Lower leg skin (tissue), 3 donors: Measurements from ENCODE around the gene SLC9A9.

Source experiments
- POLR2A ChIP-seq, 2 donors: fragments of 450-650 bp; IDR thresholded peaks; one replicate each; pipeline ENCODE4 v1.6.1; 2016 to 2017; ENCODE audit warnings: antibody characterized with exemption in 2 of 2, mild to moderate bottlenecking in 1 of 2, moderate library complexity in 1 of 2
- TF ChIP-seq, protein P1 (sequence below), 3 donors: fragments of 450-650 bp; IDR thresholded peaks; one replicate each; pipeline ENCODE4 v1.5.1; 2016; ENCODE audit warnings: antibody characterized with exemption in 3 of 3, mild to moderate bottlenecking in 3 of 3, moderate library complexity in 2 of 3

DNA sequence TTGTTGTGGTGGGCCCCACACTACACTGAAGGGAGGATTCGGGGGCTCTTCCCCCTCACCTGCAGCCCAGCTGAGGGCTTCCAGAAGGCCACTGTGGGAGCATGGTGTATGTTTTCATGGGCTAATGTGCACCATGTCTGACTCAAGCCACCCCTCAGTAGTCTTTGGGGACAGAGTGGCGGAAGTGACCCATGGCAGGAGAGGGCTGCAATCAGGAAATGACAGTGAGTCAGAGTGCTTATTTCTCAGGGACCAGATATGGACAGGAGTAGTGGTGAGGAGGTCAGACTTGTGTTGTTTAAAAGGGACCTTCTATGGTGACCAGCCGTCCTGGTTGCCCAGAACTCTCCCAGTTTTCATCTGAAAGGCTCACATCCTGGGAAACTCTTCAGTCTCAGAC lies 32.8 kb upstream of the SLC9A9 start:
- no peak for TF ChIP-seq POLR2A (IDR thresholded peaks at IDR 0.05)
- TF ChIP-seq, protein P1, sequence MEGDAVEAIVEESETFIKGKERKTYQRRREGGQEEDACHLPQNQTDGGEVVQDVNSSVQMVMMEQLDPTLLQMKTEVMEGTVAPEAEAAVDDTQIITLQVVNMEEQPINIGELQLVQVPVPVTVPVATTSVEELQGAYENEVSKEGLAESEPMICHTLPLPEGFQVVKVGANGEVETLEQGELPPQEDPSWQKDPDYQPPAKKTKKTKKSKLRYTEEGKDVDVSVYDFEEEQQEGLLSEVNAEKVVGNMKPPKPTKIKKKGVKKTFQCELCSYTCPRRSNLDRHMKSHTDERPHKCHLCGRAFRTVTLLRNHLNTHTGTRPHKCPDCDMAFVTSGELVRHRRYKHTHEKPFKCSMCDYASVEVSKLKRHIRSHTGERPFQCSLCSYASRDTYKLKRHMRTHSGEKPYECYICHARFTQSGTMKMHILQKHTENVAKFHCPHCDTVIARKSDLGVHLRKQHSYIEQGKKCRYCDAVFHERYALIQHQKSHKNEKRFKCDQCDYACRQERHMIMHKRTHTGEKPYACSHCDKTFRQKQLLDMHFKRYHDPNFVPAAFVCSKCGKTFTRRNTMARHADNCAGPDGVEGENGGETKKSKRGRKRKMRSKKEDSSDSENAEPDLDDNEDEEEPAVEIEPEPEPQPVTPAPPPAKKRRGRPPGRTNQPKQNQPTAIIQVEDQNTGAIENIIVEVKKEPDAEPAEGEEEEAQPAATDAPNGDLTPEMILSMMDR (IDR thresholded peaks at IDR 0.05), result no peak
